GM12873 (cell line): ENCODE results near the gene CACNA1D.

Experiments
- CTCF ChIP-seq: IDR thresholded peaks from 2 replicates; pipeline ENCODE4 v1.5.1; 2012; ENCODE audit warnings: low read depth, mild to moderate bottlenecking, moderate library complexity, low read length, control low read depth; ENCODE audit not compliant: insufficient read depth; ENCODE audit errors: missing control alignments

The CACNA1D gene

GRCh38 chr3:53766706-53767105, 272.3 kb downstream of the CACNA1D start:
- TF ChIP-seq CTCF = no peak

- TF ChIP-seq CTCF = no peak
These were observed 274.4 kb downstream of the CACNA1D start for GRCh38 chr3:53768478-53769459.

- TF ChIP-seq CTCF = no peak
These were observed 278.2 kb downstream of the CACNA1D start for GRCh38 chr3:53772562-53772961.

GRCh38 chr3:53773021-53773436, 278.6 kb downstream of the CACNA1D start:
- no peak for TF ChIP-seq CTCF

- TF ChIP-seq CTCF = no peak
These were observed 279.4 kb downstream of the CACNA1D start for GRCh38 chr3:53773611-53774368.

- TF ChIP-seq CTCF = no peak
These were observed 280.0 kb downstream of the CACNA1D start for GRCh38 chr3:53774414-53774813.

- TF ChIP-seq CTCF = no peak
These were observed 280.6 kb downstream of the CACNA1D start for GRCh38 chr3:53775018-53775417.
